ENCODE data around the gene DCN.

The DCN gene

GRCh38 chr12:91225316-91225715 is 42.7 kb upstream of the DCN start:
- H2AFZ ChIP-seq (ENCODE audit: low read length), result no peak overlapping the region

GRCh38 chr12:91224401-91224800 is 41.8 kb upstream of the DCN start:
- no peaks in the 10 kb centered on the region for H3K9me3 ChIP-seq (ENCODE audit: insufficient read depth, low read depth, low read length)
- H3K9me2 ChIP-seq (replicated peaks; ENCODE audit: low read depth, low read length), result no peaks in the 10 kb centered on the region
- no peaks in the 10 kb centered on the region for H3K36me3 ChIP-seq (ENCODE audit: insufficient read depth, low read length)

More at GRCh38 chr12:91225316-91225715, 42.7 kb upstream of the DCN start:
- Histone ChIP-seq H3K4me3 (ENCODE audit: low read length, poor library complexity, severe bottlenecking) (no peak overlapping the region), H3K4me1 (ENCODE audit: insufficient read depth, low read length, poor library complexity, severe bottlenecking) (no peaks in the 10 kb centered on the region), H3K79me2 (ENCODE audit: insufficient read depth, low read length) (no peaks in the 10 kb centered on the region), H3K4me2 (ENCODE audit: low read depth, low read length, poor library complexity, severe bottlenecking) (no peak overlapping the region), H4K20me1 (ENCODE audit: insufficient read depth, low read length, poor library complexity, severe bottlenecking) (no peaks in the 10 kb centered on the region), H3K9me3 (ENCODE audit: insufficient read depth, low read depth, low read length) (no peaks in the 10 kb centered on the region), H3K36me3 (ENCODE audit: insufficient read depth, low read length) (no peaks in the 10 kb centered on the region), H3K27me3 (ENCODE audit: insufficient read depth, low read length, poor library complexity, severe bottlenecking) (no peaks in the 10 kb centered on the region), H3K9me2 (replicated peaks; ENCODE audit: low read depth, low read length) (no peaks in the 10 kb centered on the region), H3F3A (ENCODE audit: low read depth) (no peaks in the 10 kb centered on the region), H3K9ac (ENCODE audit: low read depth, low read length, poor library complexity, severe bottlenecking) (no peak overlapping the region)
- TF ChIP-seq CTCF (conservative IDR thresholded peaks at IDR 0.05; ENCODE audit: low read length), result no peak

GRCh38 chr12:91222746-91223145 is 40.1 kb upstream of the DCN start:
- Histone ChIP-seq H3F3A (ENCODE audit: low read depth) (no peaks in the 10 kb centered on the region), H3K4me1 (ENCODE audit: insufficient read depth, low read length, poor library complexity, severe bottlenecking) (no peaks in the 10 kb centered on the region), H3K27me3 (ENCODE audit: insufficient read depth, low read length, poor library complexity, severe bottlenecking) (no peaks in the 10 kb centered on the region), H3K4me2 (ENCODE audit: low read depth, low read length, poor library complexity, severe bottlenecking) (no peak overlapping the region), H4K20me1 (ENCODE audit: insufficient read depth, low read length, poor library complexity, severe bottlenecking) (no peaks in the 10 kb centered on the region), H3K9me2 (replicated peaks; ENCODE audit: low read depth, low read length) (no peaks in the 10 kb centered on the region), H3K79me2 (ENCODE audit: insufficient read depth, low read length) (no peaks in the 10 kb centered on the region), H3K9ac (ENCODE audit: low read depth, low read length, poor library complexity, severe bottlenecking) (no peak overlapping the region), H3K36me3 (ENCODE audit: insufficient read depth, low read length) (no peaks in the 10 kb centered on the region), H3K4me3 (ENCODE audit: low read length, poor library complexity, severe bottlenecking) (no peak overlapping the region), H3K9me3 (ENCODE audit: insufficient read depth, low read depth, low read length) (no peaks in the 10 kb centered on the region), H2AFZ (ENCODE audit: low read length) (no peak overlapping the region)
- TF ChIP-seq EZH2phosphoT487 (IDR thresholded peaks at IDR 0.05; ENCODE audit: borderline replicate concordance) (no peak), CTCF (conservative IDR thresholded peaks at IDR 0.05; ENCODE audit: low read length) (no peak)

More at GRCh38 chr12:91224401-91224800, 41.8 kb upstream of the DCN start:
- no peak overlapping the region for H2AFZ ChIP-seq (ENCODE audit: low read length)
- H4K20me1 ChIP-seq (ENCODE audit: insufficient read depth, low read length, poor library complexity, severe bottlenecking), result no peaks in the 10 kb centered on the region
- H3K4me2 ChIP-seq (ENCODE audit: low read depth, low read length, poor library complexity, severe bottlenecking), result no peak overlapping the region
- no peaks in the 10 kb centered on the region for H3K4me1 ChIP-seq (ENCODE audit: insufficient read depth, low read length, poor library complexity, severe bottlenecking)
- TF ChIP-seq CTCF (conservative IDR thresholded peaks at IDR 0.05; ENCODE audit: low read length) (no peak), EZH2phosphoT487 (IDR thresholded peaks at IDR 0.05; ENCODE audit: borderline replicate concordance) (no peak)
- no peak overlapping the region for H3K9ac ChIP-seq (ENCODE audit: low read depth, low read length, poor library complexity, severe bottlenecking)
- no peak overlapping the region for H3K4me3 ChIP-seq (ENCODE audit: low read length, poor library complexity, severe bottlenecking)
- H3K79me2 ChIP-seq (ENCODE audit: insufficient read depth, low read length), result no peaks in the 10 kb centered on the region
- H3F3A ChIP-seq (ENCODE audit: low read depth), result no peaks in the 10 kb centered on the region
- no peaks in the 10 kb centered on the region for H3K27me3 ChIP-seq (ENCODE audit: insufficient read depth, low read length, poor library complexity, severe bottlenecking)

All from Loucy (cell line).